ENCODE data around the gene KCNQ1OT1. TPM values are rescaled to one million over a fixed set of nuclear protein-coding genes. Genes with fewer than 3 reads are reported as not detected.

Gene KCNQ1OT1
- total RNA-seq, 2 donors from 2014 or later, result 0.52 to 1.1 TPM

GRCh38 chr11:2574553-2575535 is 125.0 kb downstream of the KCNQ1OT1 start:
- H3K36me3 Mint-ChIP-seq, result no peaks in the 10 kb centered on the region
- H3K27ac Mint-ChIP-seq, result no peak overlapping the region
- no peaks in the 10 kb centered on the region for H3K9me3 Mint-ChIP-seq
- DNase-seq (ENCODE audit: low spot score), result peak; percentile 42
- no peaks in the 10 kb centered on the region for H3K4me1 Mint-ChIP-seq (ENCODE audit: low read depth in 2 of 2)
- H3K4me3 Mint-ChIP-seq, result no peak overlapping the region
- no peaks in the 10 kb centered on the region for H3K27me3 Mint-ChIP-seq
- no peak for ATAC-seq

GRCh38 chr11:2574043-2574552 is 125.7 kb downstream of the KCNQ1OT1 start:
- no peaks in the 10 kb centered on the region for H3K27me3 Mint-ChIP-seq
- no peaks in the 10 kb centered on the region for H3K36me3 Mint-ChIP-seq
- DNase-seq (ENCODE audit: low spot score) (peak; percentile 54), ATAC-seq (no peak)
- H3K4me1 Mint-ChIP-seq (ENCODE audit: low read depth in 2 of 2), result peaks cover 0 to 2% of the 10 kb centered on the region in 2 donors
- no peaks in the 10 kb centered on the region for H3K9me3 Mint-ChIP-seq
- H3K4me3 Mint-ChIP-seq, result no peak overlapping the region
- no peak overlapping the region for H3K27ac Mint-ChIP-seq

- H3K9me3 Mint-ChIP-seq, result no peaks in the 10 kb centered on the region
- no peak overlapping the region for H3K27ac Mint-ChIP-seq
- no peak for ATAC-seq
- H3K4me3 Mint-ChIP-seq, result no peak overlapping the region
- no peaks in the 10 kb centered on the region for H3K36me3 Mint-ChIP-seq
- DNase-seq (ENCODE audit: low spot score), result no peak
- peaks cover 0 to 4% of the 10 kb centered on the region in 2 donors for H3K4me1 Mint-ChIP-seq (ENCODE audit: low read depth in 2 of 2)
- H3K27me3 Mint-ChIP-seq, result no peaks in the 10 kb centered on the region
Observed at GRCh38 chr11:2573240-2574042, 126.4 kb downstream of the KCNQ1OT1 start.

- Mint-ChIP-seq H3K27ac (no peak overlapping the region), H3K4me3 (no peak overlapping the region)
- no peak for ATAC-seq
Observed at GRCh38 chr11:2572491-2573239, 127.1 kb downstream of the KCNQ1OT1 start.

GRCh38 chr11:2571598-2572281 is 128.1 kb downstream of the KCNQ1OT1 start:
- no peaks in the 10 kb centered on the region for H3K9me3 Mint-ChIP-seq
- H3K4me1 Mint-ChIP-seq (ENCODE audit: low read depth in 2 of 2), result peaks cover 0 to 4% of the 10 kb centered on the region in 2 donors
- no peak overlapping the region for H3K27ac Mint-ChIP-seq
- ATAC-seq (no peak), DNase-seq (ENCODE audit: low spot score) (no peak)
- H3K4me3 Mint-ChIP-seq, result no peak overlapping the region
- no peaks in the 10 kb centered on the region for H3K36me3 Mint-ChIP-seq
- H3K27me3 Mint-ChIP-seq, result no peaks in the 10 kb centered on the region

More at GRCh38 chr11:2572491-2573239, 127.1 kb downstream of the KCNQ1OT1 start:
- DNase-seq (ENCODE audit: low spot score), result no peak
- no peaks in the 10 kb centered on the region for H3K9me3 Mint-ChIP-seq
- H3K36me3 Mint-ChIP-seq, result no peaks in the 10 kb centered on the region
- no peaks in the 10 kb centered on the region for H3K27me3 Mint-ChIP-seq
- peaks cover 0 to 4% of the 10 kb centered on the region in 2 donors for H3K4me1 Mint-ChIP-seq (ENCODE audit: low read depth in 2 of 2)

- no peaks in the 10 kb centered on the region for H3K36me3 Mint-ChIP-seq
- no peak overlapping the region for H3K27ac Mint-ChIP-seq
- DNase-seq (ENCODE audit: low spot score) (no peak), ATAC-seq (no peak)
- H3K4me1 Mint-ChIP-seq (ENCODE audit: low read depth in 2 of 2), result peaks cover 0 to 4% of the 10 kb centered on the region in 2 donors
- H3K4me3 Mint-ChIP-seq, result no peak overlapping the region
- no peaks in the 10 kb centered on the region for H3K27me3 Mint-ChIP-seq
- no peaks in the 10 kb centered on the region for H3K9me3 Mint-ChIP-seq
Observed at GRCh38 chr11:2570841-2571597, 128.8 kb downstream of the KCNQ1OT1 start.

GRCh38 chr11:2570211-2570811 is 129.5 kb downstream of the KCNQ1OT1 start:
- no peak for ATAC-seq

GRCh38 chr11:2569731-2570210 is 130.0 kb downstream of the KCNQ1OT1 start:
- Mint-ChIP-seq H3K4me1 (ENCODE audit: low read depth in 2 of 2) (peaks cover 0 to 4% of the 10 kb centered on the region in 2 donors), H3K27ac (no peak overlapping the region), H3K9me3 (no peaks in the 10 kb centered on the region), H3K27me3 (no peaks in the 10 kb centered on the region), H3K36me3 (no peaks in the 10 kb centered on the region), H3K4me3 (no peak overlapping the region)
- ATAC-seq, result no peak
- DNase-seq (ENCODE audit: low spot score), result peak; percentile 47

More at GRCh38 chr11:2570211-2570811, 129.5 kb downstream of the KCNQ1OT1 start:
- no peak overlapping the region for H3K27ac Mint-ChIP-seq
- H3K4me1 Mint-ChIP-seq (ENCODE audit: low read depth in 2 of 2), result peaks cover 0 to 4% of the 10 kb centered on the region in 2 donors
- no peak overlapping the region for H3K4me3 Mint-ChIP-seq
- H3K9me3 Mint-ChIP-seq, result no peaks in the 10 kb centered on the region
- no peak for DNase-seq (ENCODE audit: low spot score)
- no peaks in the 10 kb centered on the region for H3K27me3 Mint-ChIP-seq
- no peaks in the 10 kb centered on the region for H3K36me3 Mint-ChIP-seq

GRCh38 chr11:2569321-2569721 is 130.5 kb downstream of the KCNQ1OT1 start:
- Mint-ChIP-seq H3K27me3 (no peaks in the 10 kb centered on the region), H3K36me3 (no peaks in the 10 kb centered on the region)

GRCh38 chr11:2567026-2567671 is 132.6 kb downstream of the KCNQ1OT1 start:
- no peak for ATAC-seq
- no peaks in the 10 kb centered on the region for H3K27me3 Mint-ChIP-seq
- H3K4me3 Mint-ChIP-seq, result no peak overlapping the region
- peak; percentile 26 for DNase-seq (ENCODE audit: low spot score)
- no peaks in the 10 kb centered on the region for H3K36me3 Mint-ChIP-seq
- peaks cover 0 to 4% of the 10 kb centered on the region in 2 donors for H3K4me1 Mint-ChIP-seq (ENCODE audit: low read depth in 2 of 2)
- no peaks in the 10 kb centered on the region for H3K9me3 Mint-ChIP-seq
- no peak overlapping the region for H3K27ac Mint-ChIP-seq

More at GRCh38 chr11:2569321-2569721, 130.5 kb downstream of the KCNQ1OT1 start:
- ATAC-seq (peak; percentile 55 to 59), DNase-seq (ENCODE audit: low spot score) (peak; percentile 72)
- Mint-ChIP-seq H3K9me3 (no peaks in the 10 kb centered on the region), H3K4me3 (no peak overlapping the region), H3K27ac (no peak overlapping the region), H3K4me1 (ENCODE audit: low read depth in 2 of 2) (peaks cover 0 to 4% of the 10 kb centered on the region in 2 donors)

GRCh38 chr11:2566223-2567025 is 133.4 kb downstream of the KCNQ1OT1 start:
- H3K4me3 Mint-ChIP-seq, result no peak overlapping the region
- no peak overlapping the region for H3K27ac Mint-ChIP-seq
- H3K27me3 Mint-ChIP-seq, result no peaks in the 10 kb centered on the region
- DNase-seq (ENCODE audit: low spot score), result peak; percentile 57
- no peaks in the 10 kb centered on the region for H3K9me3 Mint-ChIP-seq
- no peaks in the 10 kb centered on the region for H3K36me3 Mint-ChIP-seq
- no peak for ATAC-seq
- peaks cover 0 to 4% of the 10 kb centered on the region in 2 donors for H3K4me1 Mint-ChIP-seq (ENCODE audit: low read depth in 2 of 2)

Data from natural killer cell treated with Interleukin-12 subunit alpha and Interleukin-12 subunit beta and Interleukin-15 and Interleukin-18, amount 100 ng/mL, for 72 hours (primary cell).